GM13977 (cell line): ENCODE data around the gene MEX3C.

Experiments
- DNase-seq: peaks from one replicate; pipeline ENCODE4 v3.0.0; 2012; ENCODE audit warnings: low spot score
- in situ Hi-C: fragments of 300-500 bp; cut with MboI; formaldehyde crosslinking; loops from one replicate; pipeline ENCODE4 v1.12.0; 2022; ENCODE audit warnings: low sequenced_read_pairs, low pct_unique_long_range_greater_than_20kb, mixed read lengths, inconsistent platforms; ENCODE audit not compliant: unreplicated experiment
- TF ChIP-seq, protein P1 (sequence below): IDR thresholded peaks from 2 replicates; pipeline ENCODE4 v1.5.1; 2012; ENCODE audit warnings: mild to moderate bottlenecking, control low read depth; ENCODE audit not compliant: insufficient read depth; ENCODE audit errors: extremely low read depth, missing control alignments

The MEX3C gene

DNA sequence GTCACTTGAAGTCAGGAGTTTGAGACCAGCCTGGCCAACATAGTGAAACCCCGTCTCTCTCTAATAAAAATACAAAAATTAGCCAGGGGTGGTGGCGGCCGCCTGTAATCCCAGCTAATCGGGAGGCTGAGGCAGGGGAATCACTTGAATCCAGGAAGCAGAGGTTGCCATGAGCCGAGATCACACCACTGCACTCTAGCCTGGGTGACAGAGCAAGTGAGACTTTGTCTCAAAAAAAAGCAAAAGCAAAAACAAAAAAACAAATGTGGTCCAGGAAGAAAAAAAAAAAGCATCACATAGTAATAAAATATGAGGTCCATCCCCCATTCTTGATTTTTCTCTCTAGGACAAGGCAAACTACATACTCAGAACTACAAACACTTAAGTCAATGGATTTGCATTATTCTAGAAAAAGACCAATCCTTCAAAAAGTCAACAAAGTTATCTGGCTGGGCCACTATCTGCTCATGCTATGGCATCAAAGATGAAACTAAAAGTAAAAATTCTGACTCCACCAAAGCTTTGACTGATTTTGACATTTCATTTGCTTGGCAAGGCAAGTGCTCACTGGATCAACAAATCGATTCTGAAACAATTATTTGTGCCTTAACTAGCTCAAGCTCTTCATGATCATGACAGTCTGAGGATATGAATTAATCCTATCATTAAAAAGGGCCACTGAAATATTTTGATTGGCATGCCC lies 28.4 kb downstream of the MEX3C start:
- in situ Hi-C loops = no loop called here
- peak; percentile 22 for DNase-seq
- TF ChIP-seq, protein P1, sequence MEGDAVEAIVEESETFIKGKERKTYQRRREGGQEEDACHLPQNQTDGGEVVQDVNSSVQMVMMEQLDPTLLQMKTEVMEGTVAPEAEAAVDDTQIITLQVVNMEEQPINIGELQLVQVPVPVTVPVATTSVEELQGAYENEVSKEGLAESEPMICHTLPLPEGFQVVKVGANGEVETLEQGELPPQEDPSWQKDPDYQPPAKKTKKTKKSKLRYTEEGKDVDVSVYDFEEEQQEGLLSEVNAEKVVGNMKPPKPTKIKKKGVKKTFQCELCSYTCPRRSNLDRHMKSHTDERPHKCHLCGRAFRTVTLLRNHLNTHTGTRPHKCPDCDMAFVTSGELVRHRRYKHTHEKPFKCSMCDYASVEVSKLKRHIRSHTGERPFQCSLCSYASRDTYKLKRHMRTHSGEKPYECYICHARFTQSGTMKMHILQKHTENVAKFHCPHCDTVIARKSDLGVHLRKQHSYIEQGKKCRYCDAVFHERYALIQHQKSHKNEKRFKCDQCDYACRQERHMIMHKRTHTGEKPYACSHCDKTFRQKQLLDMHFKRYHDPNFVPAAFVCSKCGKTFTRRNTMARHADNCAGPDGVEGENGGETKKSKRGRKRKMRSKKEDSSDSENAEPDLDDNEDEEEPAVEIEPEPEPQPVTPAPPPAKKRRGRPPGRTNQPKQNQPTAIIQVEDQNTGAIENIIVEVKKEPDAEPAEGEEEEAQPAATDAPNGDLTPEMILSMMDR = no peak

DNA sequence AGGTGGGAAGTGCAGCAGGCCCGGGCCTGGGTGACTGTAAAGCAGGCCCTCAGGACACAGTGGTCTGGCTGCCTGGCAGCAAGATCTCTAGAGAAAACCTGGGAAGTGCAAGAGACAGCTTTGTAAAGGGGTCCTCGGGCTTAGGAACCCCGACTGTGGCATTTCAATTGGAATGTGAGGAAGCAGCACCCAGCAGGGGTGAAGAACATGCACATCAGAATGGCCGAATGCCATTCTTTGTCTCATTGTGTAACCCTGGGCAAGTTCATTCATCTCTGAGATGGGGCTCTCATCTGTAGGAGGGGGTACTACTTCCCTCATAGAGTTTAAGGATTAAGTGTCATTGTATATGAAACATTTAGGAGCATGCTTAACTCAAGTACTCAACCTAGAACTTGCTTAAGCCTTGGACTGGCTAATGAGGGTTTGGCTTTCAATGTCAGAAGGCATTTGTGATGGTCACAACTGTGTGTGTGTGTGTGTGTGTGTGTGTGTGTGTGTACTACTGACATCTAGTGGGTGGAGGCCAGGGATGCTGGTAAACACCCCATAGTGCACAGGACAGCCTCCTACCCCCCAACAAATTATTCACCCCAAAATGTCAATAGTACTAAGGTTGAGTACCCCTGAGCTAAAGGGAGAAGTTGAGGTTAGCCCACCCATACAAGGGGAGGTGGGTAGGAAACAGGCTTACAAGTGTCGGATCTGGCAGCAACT lies 29.3 kb downstream of the MEX3C start:
- in situ Hi-C loops = no loop called here
- TF ChIP-seq, protein P1 = peak; percentile 11
- no peak for DNase-seq

DNA sequence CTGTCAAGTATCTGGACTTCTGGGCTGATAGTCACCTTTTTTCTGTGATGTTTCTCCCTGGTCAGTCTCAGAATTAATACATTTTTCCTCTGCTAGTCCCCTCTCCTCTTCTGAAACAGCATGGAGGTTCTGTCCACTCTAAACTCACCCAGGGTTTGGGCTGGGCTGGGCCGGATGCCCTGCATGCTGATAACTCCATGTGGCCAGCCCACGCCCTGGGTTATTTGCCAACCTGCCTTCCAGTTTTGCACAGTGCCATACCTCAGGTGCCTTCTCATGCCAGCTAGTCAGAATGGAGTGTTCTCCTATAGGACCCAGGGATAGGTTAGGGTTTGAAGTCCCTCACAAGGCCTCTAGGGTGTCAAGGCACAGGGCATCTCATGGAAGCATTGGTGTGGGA lies 32.2 kb downstream of the MEX3C start:
- no peak for DNase-seq
- in situ Hi-C loops = no loop called here
- TF ChIP-seq, protein P1 = no peak

DNA sequence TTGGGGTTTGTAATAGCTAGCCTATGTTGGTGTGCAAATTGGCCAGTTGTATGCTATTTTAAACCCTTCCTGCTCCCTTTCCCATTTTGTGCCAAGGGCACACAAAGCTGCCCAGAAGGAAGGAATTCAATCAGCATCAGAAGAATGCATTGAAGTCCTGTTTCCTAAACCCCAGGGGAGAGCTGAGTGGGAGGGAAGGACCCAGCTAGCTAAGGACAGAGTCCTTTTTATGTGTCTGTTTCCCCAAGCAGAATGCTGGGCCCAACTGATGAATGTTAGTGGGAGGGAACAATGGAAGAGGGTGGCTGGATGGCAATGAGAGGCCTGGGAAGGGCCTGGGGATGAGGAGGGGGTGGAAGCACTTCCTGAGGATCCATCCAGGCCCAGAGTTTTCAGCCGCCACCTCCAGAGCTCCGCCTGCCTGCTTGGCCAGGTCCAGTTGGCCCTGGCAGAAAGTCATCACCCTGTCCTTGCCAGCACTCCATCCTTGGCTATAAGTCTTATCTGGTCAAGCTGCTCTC lies 32.7 kb downstream of the MEX3C start:
- no peak for DNase-seq
- TF ChIP-seq, protein P1 = no peak
- in situ Hi-C loops = no loop called here

DNA sequence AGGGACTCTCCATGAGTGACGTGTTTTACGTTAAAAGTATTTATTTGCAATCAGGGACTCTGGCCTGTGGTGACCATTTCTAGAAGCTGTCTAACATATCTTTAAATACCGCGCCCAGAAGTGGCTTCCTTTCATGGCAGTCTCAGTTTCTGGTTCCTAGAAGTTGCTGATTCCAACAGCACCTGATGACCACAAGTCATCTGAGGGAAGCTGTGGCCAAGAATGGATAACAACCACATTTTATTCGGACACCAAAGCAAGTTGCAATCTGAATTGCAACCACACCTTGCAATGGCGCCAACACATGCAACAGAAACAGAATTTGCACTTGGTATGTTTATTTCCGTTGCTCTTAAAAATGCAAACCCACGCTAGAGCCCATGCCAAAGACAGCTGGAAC lies 33.1 kb downstream of the MEX3C start:
- DNase-seq = no peak
- in situ Hi-C loops = no loop called here
- TF ChIP-seq, protein P1 = no peak

DNA sequence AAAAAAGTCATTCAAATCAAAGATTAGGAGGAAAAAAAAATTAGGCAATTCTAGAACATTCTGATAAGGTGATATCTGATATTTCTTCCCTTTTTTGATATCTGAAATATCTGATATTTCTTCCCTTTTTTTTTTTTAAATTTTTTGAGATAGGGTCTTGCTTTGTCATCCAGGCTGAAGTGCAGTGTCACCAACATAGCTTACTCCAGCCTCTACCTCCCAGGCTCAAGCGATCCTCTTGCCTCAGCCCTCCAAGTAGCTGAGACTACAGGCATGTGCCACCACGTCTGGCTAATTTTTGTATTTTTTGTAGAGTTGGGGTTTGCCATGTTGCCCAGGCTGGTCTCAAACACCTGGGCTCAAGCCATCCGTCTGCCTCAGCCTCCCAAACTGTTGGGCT lies 33.9 kb downstream of the MEX3C start:
- in situ Hi-C loops = no loop called here
- TF ChIP-seq, protein P1 = no peak
- no peak for DNase-seq
